HG02885 (cell line): ENCODE results near the gene AGAP1.

Source experiments
- ATAC-seq: cut with Tn5 transposase; IDR thresholded peaks from one replicate; pipeline ENCODE4 v1.9.1; 2021; ENCODE audit warnings: mild to moderate bottlenecking; ENCODE audit not compliant: unreplicated experiment, poor library complexity

Gene AGAP1

DNA sequence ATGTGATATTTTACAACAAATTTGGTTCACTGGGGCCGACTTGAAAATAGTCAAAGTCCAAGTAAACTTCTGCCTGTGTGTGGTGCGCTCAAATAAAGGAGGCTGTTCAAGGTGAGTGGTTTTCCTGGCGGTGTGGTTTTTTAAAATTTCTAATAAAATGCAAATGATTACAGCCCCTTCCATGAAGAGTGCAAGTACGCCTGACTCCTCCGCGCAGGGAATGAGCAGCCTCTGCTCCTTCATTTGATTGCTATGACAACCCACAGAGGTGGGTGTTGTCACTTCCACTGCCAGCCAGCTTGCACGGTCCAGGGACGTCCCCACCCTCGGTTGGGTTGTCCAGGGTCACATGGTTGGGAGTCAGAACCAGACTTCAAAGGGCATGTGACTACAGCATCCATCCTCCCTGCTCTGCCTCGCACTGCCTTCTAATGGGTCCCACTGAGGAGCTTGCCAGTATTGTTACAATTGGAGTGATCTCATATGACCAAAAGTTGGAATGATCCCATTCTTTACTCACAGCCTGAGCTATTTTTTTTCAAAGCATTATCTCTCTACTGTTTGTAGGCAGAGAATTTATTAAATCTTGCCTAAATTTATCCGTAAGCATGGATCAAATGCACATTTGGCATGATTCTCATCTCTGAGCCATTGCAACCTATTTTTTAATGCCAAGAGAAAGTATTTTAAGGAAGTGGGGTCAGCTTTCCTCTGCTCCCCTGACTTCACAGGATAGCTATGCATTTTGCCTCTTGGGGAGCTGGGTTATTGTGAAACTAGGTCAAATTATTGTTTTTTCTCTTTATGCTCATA, 121.3 kb downstream of the AGAP1 start:
- no peak for ATAC-seq

DNA sequence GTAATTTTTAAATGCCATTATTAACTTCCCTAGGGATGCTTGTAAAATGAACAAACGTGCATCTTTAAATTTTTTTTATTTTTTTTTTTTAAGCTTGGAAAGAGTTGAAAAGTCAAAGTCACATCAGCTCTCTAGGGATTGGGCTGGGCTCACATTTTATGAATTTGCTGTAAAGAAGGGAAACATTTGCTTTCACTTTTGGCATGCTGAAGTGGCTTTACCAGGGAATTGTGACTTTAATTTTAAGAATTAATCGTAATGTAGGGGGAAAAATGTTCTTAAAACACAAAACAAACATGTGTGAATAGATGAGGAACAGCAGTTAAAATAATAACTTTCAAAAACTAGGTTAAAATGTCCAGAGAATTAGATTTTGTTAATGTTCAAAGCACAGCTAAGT, 123.0 kb downstream of the AGAP1 start:
- ATAC-seq, result no peak

DNA sequence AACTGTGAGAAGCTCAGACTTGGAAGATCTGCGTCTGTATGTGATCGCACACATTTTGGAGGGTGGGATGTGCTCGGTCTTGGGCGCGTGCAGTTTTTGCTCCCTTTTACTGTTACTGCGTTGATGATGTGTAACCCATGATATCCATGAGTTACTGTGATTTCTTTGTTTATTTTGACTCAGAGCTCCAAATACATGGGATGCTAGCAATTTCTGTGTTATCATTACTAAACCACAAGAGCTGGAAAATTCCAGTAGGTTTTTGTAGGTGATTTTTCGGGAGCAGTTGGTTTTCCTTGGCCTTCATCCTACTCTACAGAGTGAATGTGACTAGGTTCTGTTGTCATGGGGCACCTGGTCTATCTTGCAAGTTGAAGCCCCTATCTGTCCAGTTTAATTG, 124.2 kb downstream of the AGAP1 start:
- no peak for ATAC-seq

DNA sequence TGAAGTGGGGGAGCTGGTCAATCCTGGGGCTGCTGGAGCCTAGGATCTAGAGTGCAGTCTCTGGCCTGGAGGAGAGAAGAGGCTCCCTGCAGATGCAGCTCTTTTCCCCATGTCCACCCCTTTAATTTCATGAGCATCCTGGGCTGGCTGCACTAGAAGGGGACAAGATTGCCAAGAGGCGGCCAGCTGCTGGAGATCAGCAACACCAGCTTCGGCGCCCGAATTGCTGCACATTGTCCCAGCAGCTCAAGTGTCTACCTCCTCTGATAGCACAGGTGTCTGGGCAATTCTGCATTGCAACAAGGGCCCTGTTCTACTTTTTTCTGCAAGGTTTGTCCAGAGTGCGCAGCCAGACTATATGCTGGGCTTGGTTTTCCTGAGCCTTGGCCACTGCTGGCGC, 125.7 kb downstream of the AGAP1 start:
- ATAC-seq, result no peak

DNA sequence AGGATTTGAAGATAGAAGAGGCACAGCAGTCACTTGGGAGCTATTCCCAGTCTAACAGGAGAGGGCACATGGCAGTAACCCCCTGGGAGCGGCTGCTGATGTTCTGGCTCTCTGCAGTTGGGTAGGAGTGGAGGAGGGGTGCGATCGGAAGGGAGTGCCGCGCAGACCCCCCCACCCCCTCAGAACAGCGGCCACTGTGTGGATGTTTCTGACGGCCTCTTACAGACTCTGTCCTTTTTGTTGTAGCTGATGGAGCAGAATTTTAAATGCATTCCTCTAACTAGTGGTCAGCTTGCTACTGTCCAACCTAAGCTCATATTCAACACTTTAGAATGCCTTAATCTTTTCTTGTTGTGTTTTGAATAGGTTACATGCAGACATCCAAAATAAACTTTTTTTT, 127.9 kb downstream of the AGAP1 start:
- ATAC-seq, result no peak

DNA sequence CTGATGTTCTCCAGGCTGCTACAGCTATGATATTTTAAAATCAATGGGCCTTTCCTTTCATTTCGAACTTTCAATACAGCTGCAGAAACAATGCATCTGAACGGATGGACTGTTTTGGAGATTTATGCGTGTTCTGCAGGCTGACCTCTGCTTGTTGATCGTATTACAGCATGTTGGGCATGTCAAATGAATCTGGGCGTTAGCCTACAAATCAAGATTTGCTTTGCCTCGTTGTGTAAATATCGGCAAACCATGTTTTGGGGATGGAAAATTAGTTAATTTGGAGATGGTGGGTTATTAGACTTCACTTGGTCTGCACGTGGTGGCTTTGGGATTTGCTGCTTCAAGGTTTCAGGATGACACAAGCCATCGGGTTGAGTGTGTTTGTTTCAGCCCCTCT, 129.3 kb downstream of the AGAP1 start:
- no peak for ATAC-seq

DNA sequence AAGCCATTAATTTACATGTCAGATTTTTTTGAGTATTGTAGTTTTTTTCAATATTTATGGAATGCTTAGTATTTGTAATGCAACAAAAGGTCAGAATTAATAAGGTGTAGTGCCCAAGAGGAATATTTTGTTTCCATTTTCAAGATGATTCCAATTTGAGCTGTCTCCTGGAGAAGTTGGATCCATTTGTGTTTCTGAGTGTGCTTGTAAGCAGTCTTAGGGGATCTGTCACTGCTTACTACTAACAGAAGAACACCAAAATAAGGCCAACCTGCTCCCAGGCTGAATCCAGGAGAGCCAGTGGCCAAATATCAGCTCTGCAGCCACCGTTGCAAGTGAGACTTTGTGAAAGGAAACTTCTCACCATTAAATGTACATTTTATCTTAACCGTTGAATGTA, 129.9 kb downstream of the AGAP1 start:
- ATAC-seq, result no peak

DNA sequence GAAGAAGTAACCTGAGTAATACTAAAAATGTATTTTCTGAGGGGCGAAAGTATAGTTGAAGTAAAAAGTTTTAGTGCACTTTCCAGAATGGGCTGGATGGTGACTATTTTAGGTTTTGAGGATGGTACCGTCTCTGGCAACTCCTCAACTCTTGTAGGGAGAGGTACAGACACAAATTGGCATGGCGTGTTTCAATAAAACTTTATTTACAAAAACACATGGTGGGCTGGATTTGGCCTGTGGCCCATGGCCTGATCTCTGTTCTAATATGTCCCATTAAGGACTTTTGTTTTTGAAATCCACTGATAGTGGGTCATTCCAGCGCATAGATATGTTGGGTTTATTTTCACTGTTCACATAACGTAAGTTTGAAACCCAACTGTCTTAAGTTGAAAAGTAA, 132.8 kb downstream of the AGAP1 start:
- no peak for ATAC-seq

DNA sequence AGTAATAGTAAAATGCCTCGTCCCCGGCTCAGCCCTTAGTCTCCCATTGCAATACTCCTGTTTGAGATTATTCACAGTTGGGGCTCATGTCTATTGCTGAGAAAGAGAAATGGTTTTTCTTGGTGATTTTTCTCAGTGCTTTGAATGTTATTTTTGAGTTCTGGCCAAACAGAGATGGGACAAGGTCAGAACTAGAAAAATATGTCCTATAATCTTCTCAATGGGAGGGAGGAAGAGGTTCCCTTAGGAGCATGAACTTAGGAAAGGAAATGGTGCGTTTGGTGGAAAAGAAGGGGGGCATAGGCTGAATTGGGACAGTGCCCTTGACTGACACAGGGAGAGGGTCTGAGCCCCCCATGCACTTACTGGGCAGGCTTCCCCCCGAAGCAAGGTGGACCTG, 133.8 kb downstream of the AGAP1 start:
- no peak for ATAC-seq

DNA sequence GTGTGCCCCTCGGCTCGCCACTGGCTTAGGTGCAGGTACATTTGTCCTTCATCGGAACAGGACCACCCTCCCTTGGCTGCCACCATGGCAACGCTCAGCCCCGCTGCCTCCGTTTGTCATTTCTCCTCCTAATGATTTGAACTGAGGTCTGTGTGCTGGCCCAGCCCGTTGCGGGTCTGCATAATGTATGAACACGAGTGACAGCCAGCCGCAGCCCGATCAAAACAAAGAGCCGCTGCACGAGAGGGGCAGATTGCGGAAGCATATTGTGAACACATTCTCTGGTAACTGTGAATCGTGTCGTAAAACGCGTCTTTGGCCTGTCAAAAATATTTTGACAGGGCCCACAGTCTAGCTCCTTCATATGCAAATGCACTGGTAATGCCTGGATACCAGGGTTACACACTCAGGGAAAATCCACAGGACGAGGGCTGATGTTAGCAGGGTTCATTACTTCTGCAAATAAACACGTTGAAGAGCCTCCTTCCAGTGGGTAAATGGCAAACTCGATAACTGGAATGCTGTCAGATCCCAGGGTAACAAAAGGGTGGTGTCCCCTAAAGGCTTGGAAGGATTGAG, 137.0 kb downstream of the AGAP1 start:
- no peak for ATAC-seq

DNA sequence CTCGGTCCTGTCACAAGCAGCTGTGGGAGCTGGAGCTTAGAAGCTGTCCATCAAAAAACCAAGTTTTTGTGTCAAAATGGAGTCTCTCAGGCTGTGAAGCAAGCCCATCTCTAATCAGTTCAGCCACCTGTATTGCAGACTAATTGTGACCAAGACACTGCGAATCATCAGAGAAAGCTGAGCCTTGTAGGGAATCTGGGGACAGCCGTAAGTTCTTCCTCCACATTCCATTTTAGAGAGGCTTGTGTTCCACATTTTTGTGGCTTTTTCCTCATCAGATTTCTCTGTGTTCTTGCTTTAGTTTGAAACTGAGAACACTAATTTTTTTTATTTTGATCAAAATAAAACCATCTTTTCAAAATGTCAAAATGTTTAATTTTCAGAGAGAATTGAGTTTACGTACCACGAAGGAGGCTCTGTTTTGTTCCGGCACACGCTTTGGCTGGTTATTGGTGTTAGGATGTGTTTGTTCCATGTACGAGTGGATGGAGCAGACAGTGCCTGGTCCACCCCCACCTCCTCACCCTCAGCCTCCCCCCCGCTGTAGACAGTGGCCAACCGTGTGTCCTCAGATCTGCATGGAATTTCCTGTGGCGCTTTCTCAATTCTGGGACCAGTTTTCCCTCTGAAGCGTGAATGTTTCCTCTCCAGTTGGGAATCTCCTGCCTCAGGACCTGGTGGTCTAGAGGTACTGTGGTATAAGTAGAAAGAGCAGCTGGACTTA, 140.8 kb downstream of the AGAP1 start:
- ATAC-seq, result no peak

DNA sequence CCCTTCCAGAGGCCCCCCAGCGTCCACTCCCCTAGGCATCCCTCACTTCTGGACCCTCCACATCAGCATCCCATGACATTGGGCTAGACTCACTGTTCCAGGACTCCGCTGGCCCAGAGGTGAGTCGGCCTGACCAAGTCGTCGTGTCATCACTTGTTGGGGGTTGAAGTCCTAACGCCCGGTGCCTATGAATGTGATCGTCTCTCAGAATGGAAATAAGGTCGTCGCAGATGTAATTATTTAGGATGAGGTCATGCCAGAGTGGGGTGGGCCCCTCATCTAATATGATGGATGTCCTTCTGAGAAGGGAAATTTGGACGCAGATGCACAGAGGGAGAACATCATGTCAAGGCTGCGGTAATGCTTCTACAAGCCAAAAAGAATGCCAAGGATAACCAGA, 142.7 kb downstream of the AGAP1 start:
- no peak for ATAC-seq

DNA sequence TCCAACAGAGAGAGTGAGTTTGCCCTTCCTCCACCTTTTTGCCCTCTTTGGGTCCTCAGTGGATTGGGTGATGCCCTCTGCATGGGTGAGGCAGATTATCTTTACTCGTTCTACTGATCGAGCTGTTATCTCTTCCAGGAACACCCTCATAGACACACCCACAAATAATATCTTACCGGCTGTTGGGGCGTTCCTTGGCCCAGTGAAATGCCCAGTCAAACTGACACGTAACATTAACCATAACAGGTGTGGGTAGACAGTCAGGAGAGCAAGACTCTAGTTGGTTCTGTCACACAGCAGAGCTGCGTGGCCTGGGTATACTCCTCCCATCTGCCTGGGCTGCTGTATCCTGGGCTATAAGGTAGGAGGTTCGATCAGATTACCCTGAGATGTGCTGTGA, 144.1 kb downstream of the AGAP1 start:
- no peak for ATAC-seq

DNA sequence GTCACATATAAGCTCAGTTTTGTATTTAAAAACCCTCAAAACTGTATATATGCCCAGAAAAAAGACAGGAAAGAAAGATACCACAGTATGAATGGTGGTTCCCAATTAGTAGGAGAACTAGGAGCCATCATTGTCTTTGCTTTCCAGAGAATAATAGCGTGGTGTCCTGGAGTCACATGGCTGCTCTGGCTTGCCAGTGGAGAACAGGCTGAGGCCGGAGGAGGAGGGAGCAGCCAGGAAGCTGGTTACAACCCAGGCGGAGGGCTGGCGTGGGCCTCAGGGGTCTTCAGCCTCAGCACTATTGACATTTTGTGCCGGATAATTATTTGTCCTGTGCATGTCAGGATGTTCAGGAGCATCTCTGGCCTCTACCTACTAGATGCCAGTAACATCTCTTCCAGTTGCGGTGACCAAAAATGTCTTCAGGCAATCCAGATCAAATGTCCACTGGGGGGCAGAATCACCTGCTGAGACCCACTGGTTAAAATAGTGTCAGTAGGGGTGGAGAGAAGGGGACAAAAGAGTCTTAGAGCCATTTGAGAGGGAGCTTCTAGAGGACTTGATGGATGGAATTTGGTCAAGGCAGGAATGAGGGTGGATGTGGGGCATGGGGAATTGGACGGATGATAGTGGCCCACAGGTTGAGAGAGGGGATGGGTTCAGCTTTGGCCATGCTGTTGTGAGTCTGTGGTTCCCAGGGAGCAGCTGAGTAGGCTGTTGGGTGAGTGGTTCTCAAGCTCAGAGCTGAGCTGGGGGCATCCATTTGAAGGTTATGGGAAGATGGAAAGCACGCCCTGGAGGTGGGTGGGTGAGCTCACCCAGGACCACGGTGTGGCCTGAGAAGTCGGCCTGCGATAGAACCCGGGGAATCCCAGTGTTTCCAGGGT, 144.9 kb downstream of the AGAP1 start:
- no peak for ATAC-seq

DNA sequence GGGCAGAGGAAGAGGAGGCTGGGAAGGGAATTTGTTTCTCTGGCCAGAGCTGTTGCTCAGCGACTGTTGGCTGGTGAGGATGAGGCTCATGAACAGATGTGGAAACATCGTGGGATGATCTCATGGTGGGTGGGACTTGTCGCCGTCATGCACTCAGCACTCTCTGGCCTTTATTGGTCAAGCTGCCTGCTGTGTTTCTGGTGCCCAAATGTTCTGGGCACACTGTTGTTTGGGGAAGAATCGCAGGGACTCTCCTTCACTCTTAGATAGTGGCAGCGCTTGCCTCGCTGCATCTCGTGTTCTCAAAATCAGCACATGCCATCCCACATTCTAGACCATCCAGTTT, 145.6 kb downstream of the AGAP1 start:
- ATAC-seq, result no peak

DNA sequence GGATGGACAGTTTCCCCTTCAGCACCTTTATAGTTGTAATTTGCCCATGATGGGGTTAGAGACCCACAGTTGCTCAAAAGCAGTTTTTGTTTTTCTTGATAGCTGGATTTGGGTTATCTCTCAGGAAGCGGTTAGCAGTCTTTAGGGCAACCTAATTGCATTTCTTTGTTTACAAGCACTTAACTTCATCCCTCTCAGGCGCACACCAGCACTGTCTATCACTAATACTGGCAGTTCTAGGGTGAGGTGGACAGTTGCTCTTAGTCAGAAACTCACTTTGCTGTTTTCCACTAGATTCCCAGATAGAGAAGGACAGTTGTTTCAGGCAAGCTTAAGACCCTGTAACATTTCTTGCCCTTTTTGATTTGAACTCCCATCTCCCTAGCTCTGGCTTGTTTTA, 146.0 kb downstream of the AGAP1 start:
- ATAC-seq, result no peak

DNA sequence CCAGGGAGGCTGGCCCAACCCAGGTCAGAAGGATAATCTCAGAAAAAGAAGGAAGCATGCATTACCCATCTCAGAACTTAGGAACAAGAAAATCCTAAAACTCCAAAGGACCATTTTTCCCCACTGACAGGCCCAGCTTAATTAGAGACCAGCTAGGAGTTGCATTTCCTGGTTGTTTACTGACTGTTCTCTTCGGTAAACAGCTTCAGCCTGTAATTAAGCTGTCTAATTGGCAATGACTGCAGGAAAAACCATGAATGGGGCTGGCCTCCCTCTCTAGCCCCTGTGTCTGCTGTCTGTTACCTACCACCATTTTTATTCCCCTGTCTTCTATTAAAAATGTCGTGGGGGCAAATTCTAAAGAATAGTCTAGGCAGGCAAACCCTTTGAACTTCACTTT, 146.5 kb downstream of the AGAP1 start:
- no peak for ATAC-seq

DNA sequence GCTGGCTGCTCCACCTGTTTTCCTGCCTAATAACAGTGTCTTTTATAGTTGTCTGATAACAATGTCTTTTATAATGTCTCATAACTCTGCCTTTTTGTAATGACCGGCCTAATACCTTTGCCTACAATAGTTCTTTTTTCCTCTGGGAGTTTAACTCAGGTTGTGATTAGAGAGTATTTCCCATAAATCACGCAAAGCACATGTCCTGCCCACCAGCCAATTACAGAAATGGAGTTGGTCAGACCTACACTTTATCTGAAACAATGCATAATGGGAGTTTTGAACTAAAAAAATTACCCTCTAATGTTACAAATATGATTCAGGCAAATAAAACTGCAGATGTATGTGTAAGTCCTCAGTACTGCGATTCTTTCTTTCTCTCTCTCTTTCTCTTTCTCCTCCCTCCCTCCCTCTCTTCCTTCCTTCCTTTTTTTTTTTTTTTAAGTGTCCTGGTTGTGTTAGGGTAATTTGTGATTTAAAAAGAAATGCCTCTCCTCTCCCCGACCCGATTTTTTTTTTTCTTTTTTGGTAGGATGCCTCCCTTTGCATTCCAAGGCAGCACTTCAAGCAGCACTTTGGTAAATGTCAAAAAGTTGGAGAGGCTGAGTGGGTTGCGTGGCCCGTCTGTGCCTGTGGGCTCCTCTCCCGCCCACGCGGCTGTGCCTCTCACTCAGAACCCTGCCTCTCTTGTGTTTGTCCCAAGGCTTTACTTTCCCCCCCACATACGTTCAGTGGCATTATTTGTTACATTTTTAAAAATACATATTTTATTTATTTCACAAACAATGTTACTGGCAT, 147.3 kb downstream of the AGAP1 start:
- no peak for ATAC-seq

DNA sequence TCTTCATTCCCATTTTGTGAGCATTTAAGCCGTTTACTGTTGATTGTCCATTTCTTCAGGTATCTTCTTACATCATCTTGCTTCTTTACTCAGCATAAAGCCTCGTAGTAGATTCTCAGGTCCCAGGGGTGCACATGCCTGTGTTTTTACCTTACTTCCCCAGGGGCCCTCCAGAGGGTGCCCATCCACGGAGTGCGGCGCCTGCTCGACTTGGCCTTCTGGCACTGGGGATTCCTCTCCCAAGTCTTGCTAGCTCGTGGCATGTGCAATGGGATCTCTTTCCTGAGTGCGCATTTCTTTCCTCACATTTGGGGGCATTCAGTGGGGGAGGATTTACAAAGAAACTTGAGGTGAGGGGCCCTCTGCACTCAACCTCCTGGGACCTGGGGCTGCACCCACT, 148.1 kb downstream of the AGAP1 start:
- ATAC-seq, result no peak
